Fibroblast of the aortic adventitia (primary cell): ENCODE results near the gene MYO18B. TPM values are rescaled to one million over a fixed set of nuclear protein-coding genes. Genes with fewer than 3 reads are reported as not detected.
A peak's percentile ranks its signal among the peaks of the same experiment; 100 is the strongest.

Experiments used
- DNase-seq: peaks from one replicate; pipeline ENCODE4 v3.0.0-alpha.2; 2010; ENCODE audit warnings: low read depth
- H3K4me3 ChIP-seq: 2 replicates; pipeline ENCODE4 v1.5.1; 2011; ENCODE audit warnings: low read depth, mild to moderate bottlenecking, control low read depth, low read length, moderate library complexity
- total RNA-seq: library from RNA; depleted of rRNA; stranded (reverse); fragments of >200 nt; gene quantifications from 2 replicates; pipeline ENCODE4 v1.2.3, GENCODE V29; 2012; ENCODE audit warnings: low replicate concordance
- TF ChIP-seq, protein P1 (sequence below): IDR thresholded peaks from 2 replicates; pipeline ENCODE4 v1.5.1; 2011; ENCODE audit warnings: mild to moderate bottlenecking, low read length, control low read depth, inconsistent platforms; ENCODE audit not compliant: insufficient read depth

MYO18B gene
- total RNA-seq, 1 donor, result not detected

DNA sequence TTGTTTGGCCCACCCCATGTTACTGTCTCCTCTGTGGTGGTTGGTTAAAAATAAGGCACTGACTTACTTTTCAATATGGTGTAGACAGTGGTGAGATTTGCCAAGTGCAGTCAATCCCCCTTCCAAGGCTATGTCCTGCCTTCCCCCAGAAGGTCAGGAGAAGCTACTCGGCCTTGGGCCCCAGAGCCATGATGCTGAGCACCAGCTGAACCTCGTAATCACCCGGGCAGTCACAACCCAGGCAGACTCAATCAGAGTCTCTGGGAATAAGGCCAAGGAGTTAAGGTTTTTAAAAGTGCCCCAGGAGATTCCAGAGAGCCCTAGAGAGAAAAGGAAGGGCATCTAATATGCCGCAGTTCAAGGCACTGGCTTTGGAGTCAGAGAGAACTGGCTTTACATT is 23.8 kb downstream of the MYO18B start:
- H3K4me3 ChIP-seq, result no peak overlapping the region
- TF ChIP-seq, protein P1, sequence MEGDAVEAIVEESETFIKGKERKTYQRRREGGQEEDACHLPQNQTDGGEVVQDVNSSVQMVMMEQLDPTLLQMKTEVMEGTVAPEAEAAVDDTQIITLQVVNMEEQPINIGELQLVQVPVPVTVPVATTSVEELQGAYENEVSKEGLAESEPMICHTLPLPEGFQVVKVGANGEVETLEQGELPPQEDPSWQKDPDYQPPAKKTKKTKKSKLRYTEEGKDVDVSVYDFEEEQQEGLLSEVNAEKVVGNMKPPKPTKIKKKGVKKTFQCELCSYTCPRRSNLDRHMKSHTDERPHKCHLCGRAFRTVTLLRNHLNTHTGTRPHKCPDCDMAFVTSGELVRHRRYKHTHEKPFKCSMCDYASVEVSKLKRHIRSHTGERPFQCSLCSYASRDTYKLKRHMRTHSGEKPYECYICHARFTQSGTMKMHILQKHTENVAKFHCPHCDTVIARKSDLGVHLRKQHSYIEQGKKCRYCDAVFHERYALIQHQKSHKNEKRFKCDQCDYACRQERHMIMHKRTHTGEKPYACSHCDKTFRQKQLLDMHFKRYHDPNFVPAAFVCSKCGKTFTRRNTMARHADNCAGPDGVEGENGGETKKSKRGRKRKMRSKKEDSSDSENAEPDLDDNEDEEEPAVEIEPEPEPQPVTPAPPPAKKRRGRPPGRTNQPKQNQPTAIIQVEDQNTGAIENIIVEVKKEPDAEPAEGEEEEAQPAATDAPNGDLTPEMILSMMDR, result no peak
- DNase-seq, result no peak

DNA sequence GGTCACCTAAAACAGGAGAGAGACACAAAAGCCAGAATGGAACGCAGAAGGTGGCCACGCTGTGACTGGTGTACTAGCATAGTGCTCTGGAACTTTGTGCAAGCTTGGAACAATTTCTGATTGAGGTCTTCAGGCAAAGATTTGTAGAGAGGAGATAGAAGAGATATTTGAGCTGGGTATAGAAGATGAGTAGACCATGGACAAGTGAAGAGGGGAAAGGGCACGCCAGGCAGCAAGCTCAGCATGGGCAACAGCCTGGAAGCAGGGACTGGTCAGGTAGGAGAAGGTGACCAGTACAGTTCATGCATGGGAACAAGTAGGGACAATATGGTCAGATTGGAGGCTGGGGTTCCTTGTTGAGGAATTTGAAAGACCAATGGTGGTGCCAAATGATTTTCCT is 24.4 kb downstream of the MYO18B start:
- TF ChIP-seq, protein P1, result no peak
- no peak for DNase-seq
- H3K4me3 ChIP-seq, result no peak overlapping the region

DNA sequence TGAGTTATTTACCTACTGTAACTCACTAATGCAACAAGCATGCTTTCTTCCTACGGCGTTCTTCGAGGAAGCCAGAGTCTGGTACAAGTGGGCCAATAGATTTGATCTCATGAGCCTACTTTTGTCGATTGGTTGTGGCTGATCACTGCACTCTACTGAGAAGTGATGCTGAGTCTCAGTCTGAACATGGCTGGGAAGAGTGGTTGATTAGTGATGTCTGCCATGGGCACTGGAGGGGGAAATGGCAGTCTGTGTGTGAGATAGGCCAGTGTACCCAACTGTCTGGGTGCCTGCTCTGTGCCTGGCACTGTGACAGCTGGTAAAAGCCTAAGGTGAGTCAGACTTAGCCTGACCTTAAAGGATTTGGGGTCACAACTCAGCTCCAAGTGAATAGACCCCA is 28.3 kb downstream of the MYO18B start:
- DNase-seq, result no peak
- no peak overlapping the region for H3K4me3 ChIP-seq
- TF ChIP-seq, protein P1, result no peak

DNA sequence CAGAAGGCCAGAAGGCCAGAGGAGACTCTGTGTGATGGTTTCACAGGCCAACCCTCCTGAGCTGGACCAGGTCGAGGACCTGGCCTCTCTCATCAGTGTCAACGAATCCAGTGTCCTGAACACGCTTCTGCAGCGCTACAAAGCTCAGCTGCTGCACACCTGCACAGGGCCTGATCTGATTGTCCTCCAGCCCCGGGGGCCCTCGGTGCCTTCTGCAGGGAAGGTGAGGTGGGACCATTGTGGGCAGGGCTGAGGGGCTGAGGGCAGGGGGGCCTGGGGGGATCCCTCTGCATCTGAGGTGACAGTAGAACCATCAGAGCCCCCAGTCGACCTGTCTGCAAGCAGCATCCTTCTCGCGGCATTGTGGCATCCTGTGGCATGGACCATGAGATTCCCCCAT is 30.3 kb downstream of the MYO18B start:
- TF ChIP-seq, protein P1, result no peak
- DNase-seq, result no peak

DNA sequence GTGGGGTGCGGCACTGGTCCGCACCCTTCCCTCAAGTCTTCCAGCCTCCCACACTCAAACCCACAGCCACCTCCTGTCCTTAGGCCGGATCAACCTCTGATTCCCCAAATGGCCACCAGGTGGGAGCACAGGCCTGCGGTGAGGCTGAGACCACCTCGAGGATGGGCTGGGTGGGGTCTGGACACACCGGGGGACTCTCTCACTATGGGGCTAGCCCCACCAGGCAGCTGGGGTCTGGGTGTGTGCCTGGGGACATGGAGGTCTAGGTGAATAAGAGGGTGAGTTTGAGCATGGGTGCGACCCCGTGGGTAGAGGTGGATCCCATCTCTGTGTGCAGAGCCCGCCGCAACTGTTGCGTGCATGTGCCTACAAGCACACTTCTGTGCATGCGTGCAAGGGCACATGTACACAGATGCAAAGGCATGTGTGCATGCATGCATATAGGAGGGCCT is 32.6 kb downstream of the MYO18B start:
- no peak for DNase-seq
- TF ChIP-seq, protein P1, result peak; percentile 53
- H3K4me3 ChIP-seq, result no peak overlapping the region

More for the DNA sequence above, 30.3 kb downstream of the MYO18B start:
- H3K4me3 ChIP-seq, result no peak overlapping the region

DNA sequence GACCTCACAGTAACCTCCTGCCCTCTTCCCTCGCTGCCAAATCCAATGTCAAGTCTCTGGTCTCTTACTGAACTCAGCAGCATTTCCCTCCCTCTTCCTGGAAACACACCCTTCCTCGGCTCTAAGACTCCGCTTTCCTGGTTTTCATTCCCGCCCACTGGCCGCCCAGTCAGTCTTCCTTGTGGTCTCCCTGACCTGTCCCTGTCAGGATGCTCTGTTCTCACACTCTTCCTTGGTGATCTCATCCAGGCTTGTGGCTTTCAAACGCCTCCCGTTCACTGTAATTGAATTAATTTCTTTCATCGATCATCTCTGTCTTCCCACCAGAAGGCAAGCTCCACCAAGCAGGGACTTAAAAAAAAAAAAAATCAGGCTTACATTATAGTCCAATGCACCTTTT is 33.5 kb downstream of the MYO18B start:
- no peak overlapping the region for H3K4me3 ChIP-seq
- no peak for DNase-seq
- TF ChIP-seq, protein P1, result no peak

DNA sequence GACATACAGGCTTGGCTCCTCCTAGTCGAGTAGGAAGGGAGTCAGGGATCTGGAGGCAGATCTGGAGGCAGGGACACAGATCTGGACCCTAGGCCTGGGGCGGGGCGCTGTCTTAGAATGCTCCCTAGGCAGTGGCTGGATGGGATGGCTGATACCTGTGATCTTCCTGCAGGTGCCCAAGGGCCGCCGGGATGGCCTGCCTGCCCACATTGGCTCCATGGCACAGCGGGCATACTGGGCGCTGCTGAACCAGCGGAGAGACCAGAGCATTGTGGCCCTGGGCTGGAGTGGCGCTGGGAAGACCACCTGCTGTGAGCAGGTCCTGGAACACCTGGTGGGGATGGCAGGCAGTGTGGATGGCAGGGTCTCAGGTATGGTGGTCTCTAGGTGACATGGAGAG is 35.4 kb downstream of the MYO18B start:
- no peak overlapping the region for H3K4me3 ChIP-seq
- DNase-seq, result no peak
- TF ChIP-seq, protein P1, result no peak
